Endothelial cell of umbilical vein (primary cell): ENCODE data around the gene L3MBTL2. TPM values are rescaled to one million over a fixed set of nuclear protein-coding genes. Genes with fewer than 3 reads are reported as not detected.

ENCODE experiments used
- BruUV-seq: library from RNA; stranded (reverse); fragments of 400-500 nt; replicated peaks from 2 replicates; lab custom pipeline; 2021; lab: Mats Ljungman, UMichigan
- CTCF ChIA-PET: fragments of 300-600, 350-600 bp; sonication (Branson Sonifier 250); formaldehyde crosslinking; loops from one replicate; lab custom pipeline; 2021; ENCODE audit warnings: antibody characterized with exemption, inconsistent platforms; lab: Charles Lee
- POLR2A ChIA-PET: fragments of 300-600, 350-600 bp; sonication (Branson Sonifier 250); formaldehyde crosslinking; loops from one replicate; lab custom pipeline; 2021; ENCODE audit warnings: antibody characterized with exemption, inconsistent platforms; lab: Charles Lee
- DNase-seq: peaks from one replicate; pipeline ENCODE4 v3.0.0-alpha.2; 2011; ENCODE audit warnings: low read depth, low spot score
- FAIRE-seq: peaks from 2 replicates; lab custom pipeline; 2011; peaks lifted over from hg19 to GRCh38; lab: Jason Lieb, UNC
- H2AFZ ChIP-seq: 2 replicates; pipeline ENCODE4 v1.6.0; 2012; ENCODE audit warnings: low read depth, low read length, control low read depth, inconsistent platforms
- H3K27ac ChIP-seq: 2 replicates; pipeline ENCODE4 v1.5.1; 2011; ENCODE audit warnings: low read depth, mild to moderate bottlenecking, control low read depth, low read length, moderate library complexity; ENCODE audit not compliant: insufficient read depth
- H3K27me3 ChIP-seq, 2 experiments: 2 replicates each; pipeline versions ENCODE4 v1.6.0 to v1.6.1; 2011; ENCODE audit warnings: low read length in 2 of 2, mixed read lengths in 1 of 2; ENCODE audit not compliant: control insufficient read depth in 2 of 2, insufficient read depth in 2 of 2
- H3K36me3 ChIP-seq, 2 experiments: 2 replicates in 1 of 2; 3 replicates in 1 of 2; pipeline ENCODE4 v1.5.1; 2011; ENCODE audit warnings: low read length in 2 of 2, mild to moderate bottlenecking in 1 of 2, moderate library complexity in 1 of 2; ENCODE audit not compliant: control insufficient read depth in 2 of 2, insufficient read depth in 2 of 2; ENCODE audit errors: extremely low read depth in 1 of 2
- H3K4me1 ChIP-seq: 3 replicates; pipeline ENCODE4 v1.5.1; 2011; ENCODE audit warnings: mild to moderate bottlenecking, low read length; ENCODE audit not compliant: control insufficient read depth, insufficient read depth; ENCODE audit errors: extremely low read depth
- H3K4me2 ChIP-seq: 2 replicates; pipeline ENCODE4 v1.6.1; 2011; ENCODE audit warnings: low read length, control low read depth, mixed read lengths; ENCODE audit not compliant: insufficient read depth
- H3K4me3 ChIP-seq, 3 experiments: fragments of 200-600 bp in 1 of 3; sonication (generic), shearing (Covaris generic) in 1 of 3; replicated peaks in 1 of 3; 2 replicates each; pipeline ENCODE4 v1.5.1; 2011 to 2016; ENCODE audit warnings: control low read depth in 3 of 3, low read length in 3 of 3, mild to moderate bottlenecking in 2 of 3, inconsistent platforms in 1 of 3, low read depth in 1 of 3, moderate library complexity in 1 of 3; ENCODE audit not compliant: insufficient read depth in 1 of 3
- H3K79me2 ChIP-seq: 2 replicates; pipeline ENCODE4 v1.6.0; 2012; ENCODE audit warnings: low read length, inconsistent platforms; ENCODE audit not compliant: control insufficient read depth, insufficient read depth
- H3K9ac ChIP-seq: replicated peaks from 2 replicates; pipeline ENCODE3; 2011; ENCODE audit warnings: low read length, control low read depth; ENCODE audit not compliant: insufficient read depth; ENCODE audit errors: extremely low read depth
- H3K9me1 ChIP-seq: replicated peaks from 3 replicates; pipeline ENCODE4 v1.6.0; 2011; ENCODE audit warnings: mild to moderate bottlenecking, low read length; ENCODE audit not compliant: control insufficient read depth, insufficient read depth; ENCODE audit errors: extremely low read depth
- H3K9me3 ChIP-seq: replicated peaks from 2 replicates; pipeline ENCODE4 v1.5.1; 2012; ENCODE audit warnings: low read length, inconsistent platforms; ENCODE audit not compliant: control insufficient read depth, insufficient read depth
- H4K20me1 ChIP-seq: replicated peaks from 2 replicates; pipeline ENCODE3; 2011; ENCODE audit warnings: mild to moderate bottlenecking, low read length; ENCODE audit not compliant: control insufficient read depth, insufficient read depth; ENCODE audit errors: extremely low read depth
- EZH2 ChIP-seq: IDR thresholded peaks from 2 replicates; pipeline ENCODE4 v1.6.1; 2012; ENCODE audit warnings: borderline replicate concordance, low read depth, mild to moderate bottlenecking, moderate library complexity, low read length, inconsistent platforms; ENCODE audit not compliant: severe bottlenecking
- FOS ChIP-seq: IDR thresholded peaks from 2 replicates; pipeline ENCODE4 v1.6.1; 2011; ENCODE audit warnings: mild to moderate bottlenecking, low read length, moderate library complexity, borderline replicate concordance; ENCODE audit not compliant: insufficient read depth
- GATA2 ChIP-seq: IDR thresholded peaks from 2 replicates; pipeline ENCODE4 v1.7.0; 2011; ENCODE audit warnings: low read depth, mild to moderate bottlenecking, moderate library complexity, mixed read lengths, low read length; ENCODE audit not compliant: insufficient read length, insufficient read depth
- JUN ChIP-seq: IDR thresholded peaks from 2 replicates; pipeline ENCODE4 v1.6.1; 2011; ENCODE audit warnings: borderline replicate concordance, low read depth; ENCODE audit not compliant: insufficient read length, insufficient read depth
- MYC ChIP-seq: IDR thresholded peaks from one replicate; pipeline ENCODE4 v1.6.1; 2011; ENCODE audit warnings: mild to moderate bottlenecking, low read depth, low read length
- POLR2A ChIP-seq: IDR thresholded peaks from 2 replicates; pipeline ENCODE4 v1.6.1; 2012; ENCODE audit warnings: low read depth, mild to moderate bottlenecking, control low read depth, low read length
- POLR2AphosphoS5 ChIP-seq: IDR thresholded peaks from 2 replicates; pipeline ENCODE4 v1.6.1; 2012; ENCODE audit warnings: low read depth, mild to moderate bottlenecking, control low read depth, low read length, moderate library complexity; ENCODE audit not compliant: insufficient read depth
- dilution Hi-C: fragments of 300-500 bp; cut with MboI; formaldehyde crosslinking; loops from one replicate; pipeline ENCODE4 v1.15.0; 2019; ENCODE audit warnings: low sequenced_read_pairs; ENCODE audit not compliant: extremely low pct_ligation_motif_present
- intact Hi-C: fragments of 100-400 bp; cut with micrococcal nuclease; formaldehyde crosslinking; loops from one replicate; pipeline ENCODE4 v1.10.0; 2022
- polyA plus RNA-seq, 4 experiments: library from polyadenylated mRNA; depleted of rRNA in 3 of 4; stranded (reverse) in 3 of 4; unstranded in 1 of 4; fragments of >200 nt; gene quantifications; 2 replicates each; pipeline versions ENCODE4 v1.2.1 to v1.2.3, GENCODE V29; 2011 to 2012; ENCODE audit warnings: missing spikeins in 1 of 4
- total RNA-seq: library from RNA; stranded (reverse); gene quantifications from 2 replicates; pipeline ENCODE4 v1.2.3, GENCODE V29; 2021
- TF ChIP-seq, protein P1 (sequence below), 2 donors: IDR thresholded peaks; 1 replicate in 1 of 2; 2 replicates in 1 of 2; pipeline ENCODE4 v1.5.1; 2011; ENCODE audit warnings: low read length in 2 of 2, mild to moderate bottlenecking in 2 of 2, moderate library complexity in 2 of 2, control low read depth in 1 of 2, inconsistent platforms in 1 of 2, low read depth in 1 of 2; ENCODE audit not compliant: insufficient read depth in 1 of 2; ENCODE audit errors: extremely low read depth in 1 of 2
- TF ChIP-seq, protein P2 (sequence below): IDR thresholded peaks from 2 replicates; pipeline ENCODE4 v1.6.1; 2011; ENCODE audit not compliant: insufficient read depth, insufficient read length

L3MBTL2 gene
- total and polyA plus RNA-seq, 2 donors (not counting 3 experiments of a cell fraction or from before 2014, with no cell fraction given): 28.2 to 34.9 TPM

DNA sequence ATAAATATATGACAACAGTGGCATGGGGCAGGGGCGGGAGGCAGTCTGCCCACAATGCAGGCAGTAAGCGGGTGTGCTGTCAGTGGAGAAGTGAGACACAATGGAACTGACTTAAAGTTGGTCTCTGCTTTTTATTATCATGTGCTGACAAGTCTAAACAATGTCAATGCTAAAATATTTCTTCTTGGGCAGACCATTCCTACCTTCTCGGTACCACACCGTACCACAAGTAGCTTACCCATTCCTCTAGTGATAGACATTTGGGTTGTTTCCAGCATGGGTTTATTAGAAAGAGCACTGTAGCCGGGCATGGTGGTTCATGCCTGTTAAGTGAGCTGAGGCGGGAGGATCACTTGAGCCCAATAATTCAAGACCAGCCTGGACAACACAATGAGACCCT, 38.2 kb downstream of the L3MBTL2 start:
- intact Hi-C loops (no loop called here), dilution Hi-C loops (no loop called here)
- TF ChIP-seq POLR2AphosphoS5: no peak
- no peak for TF ChIP-seq FOS
- no peak for TF ChIP-seq POLR2A
- H3K9me3 ChIP-seq: no peaks in the 10 kb centered on the region
- H3K4me2 ChIP-seq: no peak overlapping the region
- H3K27me3 ChIP-seq: no peaks in the 10 kb centered on the region
- H3K36me3 ChIP-seq: peaks cover 3 to 29% of the 10 kb centered on the region in 2 experiments
- no peak for DNase-seq
- peaks cover under 1% of the 10 kb centered on the region for H3K4me1 ChIP-seq
- H3K9ac ChIP-seq: no peak overlapping the region
- H2AFZ ChIP-seq: no peak overlapping the region
- no peaks in the 10 kb centered on the region for H3K79me2 ChIP-seq
- no TSS peak for BruUV-seq
- no peak overlapping the region for H3K27ac ChIP-seq
- no peaks in the 10 kb centered on the region for H3K9me1 ChIP-seq
- H4K20me1 ChIP-seq: no peaks in the 10 kb centered on the region
- no peak for FAIRE-seq
- POLR2A ChIA-PET: no interaction called here
- CTCF ChIA-PET: interaction anchor here (1.5 to 1.6 kb wide), 2 partner anchors 14 to 321 kb away, joined by 5 to 7 read pairs; no protein-coding TSS in a partner anchor
- H3K4me3 ChIP-seq: no peak overlapping the region

DNA sequence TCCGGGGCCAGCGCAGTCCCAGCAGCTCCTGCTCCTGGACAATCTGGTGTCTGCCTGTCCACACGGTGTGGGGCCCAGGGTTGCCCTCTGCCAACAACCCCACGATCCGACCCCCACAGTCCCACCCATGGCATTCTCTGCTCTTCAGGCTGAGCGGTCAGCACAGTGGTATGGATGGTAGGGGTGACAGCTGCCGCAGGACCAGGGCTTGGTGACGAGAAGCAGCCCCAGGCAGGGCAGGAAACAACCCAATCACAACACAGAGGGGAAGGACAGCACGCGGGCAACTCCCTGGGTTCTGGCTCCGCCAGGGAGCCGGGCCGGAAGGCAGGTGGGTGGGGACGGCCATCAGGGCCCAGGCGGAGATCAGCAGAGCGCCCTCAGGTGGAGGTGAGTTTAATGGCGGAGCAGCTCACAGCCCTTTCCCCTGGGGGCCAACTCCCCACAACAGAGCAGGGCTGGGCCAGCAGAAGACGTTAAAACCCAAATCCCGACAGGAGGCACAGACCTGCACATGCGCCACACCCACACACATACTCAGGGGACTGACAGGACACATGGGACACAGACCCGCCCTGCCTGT, 40.9 kb downstream of the L3MBTL2 start:
- H3K36me3 ChIP-seq: peaks cover 13 to 52% of the 10 kb centered on the region in 2 experiments
- no peak overlapping the region for H3K4me3 ChIP-seq
- no peak overlapping the region for H3K9ac ChIP-seq
- H3K27me3 ChIP-seq: no peaks in the 10 kb centered on the region
- H3K9me1 ChIP-seq: no peaks in the 10 kb centered on the region
- H3K79me2 ChIP-seq: no peaks in the 10 kb centered on the region
- DNase-seq: no peak
- no peak overlapping the region for H3K27ac ChIP-seq
- no peak overlapping the region for H2AFZ ChIP-seq
- H3K9me3 ChIP-seq: no peaks in the 10 kb centered on the region
- no peaks in the 10 kb centered on the region for H4K20me1 ChIP-seq
- dilution Hi-C loops (no loop called here), intact Hi-C loops (no loop called here)
- FAIRE-seq: no peak
- TF ChIP-seq FOS (no peak), MYC (no peak), POLR2A (peak; percentile 13), POLR2AphosphoS5 (no peak), GATA2 (no peak), JUN (no peak), EZH2 (no peak)
- TF ChIP-seq, protein P1, sequence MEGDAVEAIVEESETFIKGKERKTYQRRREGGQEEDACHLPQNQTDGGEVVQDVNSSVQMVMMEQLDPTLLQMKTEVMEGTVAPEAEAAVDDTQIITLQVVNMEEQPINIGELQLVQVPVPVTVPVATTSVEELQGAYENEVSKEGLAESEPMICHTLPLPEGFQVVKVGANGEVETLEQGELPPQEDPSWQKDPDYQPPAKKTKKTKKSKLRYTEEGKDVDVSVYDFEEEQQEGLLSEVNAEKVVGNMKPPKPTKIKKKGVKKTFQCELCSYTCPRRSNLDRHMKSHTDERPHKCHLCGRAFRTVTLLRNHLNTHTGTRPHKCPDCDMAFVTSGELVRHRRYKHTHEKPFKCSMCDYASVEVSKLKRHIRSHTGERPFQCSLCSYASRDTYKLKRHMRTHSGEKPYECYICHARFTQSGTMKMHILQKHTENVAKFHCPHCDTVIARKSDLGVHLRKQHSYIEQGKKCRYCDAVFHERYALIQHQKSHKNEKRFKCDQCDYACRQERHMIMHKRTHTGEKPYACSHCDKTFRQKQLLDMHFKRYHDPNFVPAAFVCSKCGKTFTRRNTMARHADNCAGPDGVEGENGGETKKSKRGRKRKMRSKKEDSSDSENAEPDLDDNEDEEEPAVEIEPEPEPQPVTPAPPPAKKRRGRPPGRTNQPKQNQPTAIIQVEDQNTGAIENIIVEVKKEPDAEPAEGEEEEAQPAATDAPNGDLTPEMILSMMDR (IDR thresholded peaks at IDR 0.05; ENCODE audit: extremely low read depth in 1 of 2, insufficient read depth in 1 of 2, low read depth in 1 of 2, low read length in 2 of 2): peak in 1 of 2 donors; percentile 11
- TF ChIP-seq, protein P2, sequence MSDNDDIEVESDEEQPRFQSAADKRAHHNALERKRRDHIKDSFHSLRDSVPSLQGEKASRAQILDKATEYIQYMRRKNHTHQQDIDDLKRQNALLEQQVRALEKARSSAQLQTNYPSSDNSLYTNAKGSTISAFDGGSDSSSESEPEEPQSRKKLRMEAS: no peak
- no peaks in the 10 kb centered on the region for H3K4me1 ChIP-seq
- CTCF ChIA-PET: interaction anchor here (1.2 to 1.5 kb wide), 2 partner anchors 12 to 323 kb away, joined by 3 to 6 read pairs; no protein-coding TSS in a partner anchor
- POLR2A ChIA-PET: no interaction called here
- TSS peak; percentile 50 for BruUV-seq
- H3K4me2 ChIP-seq: no peak overlapping the region
